Measurements from ENCODE around the gene AHRR. TPM values are rescaled to one million over a fixed set of nuclear protein-coding genes. Genes with fewer than 3 reads are reported as not detected.
"Not testable (repeated sequence)": the region's sequence is repeated elsewhere in the genome, so short reads cannot be mapped to it uniquely, and the experiment has no call there.

Gene AHRR
- total and polyA plus RNA-seq, 2 of the 4 experiments (the other 2 are of a cell fraction), result 15.6 to 37.1 TPM

DNA sequence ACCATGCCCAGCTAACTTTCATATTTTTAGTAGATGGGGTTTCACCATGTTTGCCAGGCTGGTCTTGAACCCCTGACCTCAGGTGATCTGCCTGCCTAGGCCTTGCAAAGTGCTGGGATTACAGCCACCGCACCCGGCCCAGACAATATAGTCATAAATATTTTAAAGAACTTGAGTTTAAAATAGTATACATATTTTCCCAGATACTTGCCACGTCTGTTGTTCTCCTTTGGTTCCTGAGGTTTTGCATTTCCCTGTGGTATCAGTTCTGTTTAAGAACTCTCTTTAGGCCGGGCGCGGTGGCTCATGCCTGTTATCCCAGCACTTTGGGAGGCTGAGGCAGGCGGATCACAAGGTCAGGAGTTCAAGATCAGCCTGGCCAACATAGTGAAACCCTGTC lies 63.1 kb downstream of the AHRR start:
- WGBS, 2 experiments (ENCODE audit: extremely low coverage in 2 of 2, insufficient read length in 1 of 2), result no CpG with 5 or more reads among the region's 7 CpGs
- BruUV-seq (replicated peaks); H3K56ac ChIP-seq (ENCODE audit: extremely low read depth, insufficient read depth, low read length): not testable (repeated sequence)

More for the DNA sequence above, 63.1 kb downstream of the AHRR start:
- H3K27ac ChIP-seq (ENCODE audit: insufficient read depth, low read length); H3K4me2 ChIP-seq (ENCODE audit: low read depth, low read length); H2BK15ac ChIP-seq (ENCODE audit: low read depth, low read length); H2BK120ac ChIP-seq (ENCODE audit: low read depth, low read length); H3K14ac ChIP-seq (replicated peaks; ENCODE audit: low read depth, low read length); H2AFZ ChIP-seq (replicated peaks; ENCODE audit: low read length, poor library complexity); POLR2A ChIA-PET (ENCODE audit: unreplicated experiment); H2AK5ac ChIP-seq (ENCODE audit: low read depth, low read length); H3K27me3 ChIP-seq (ENCODE audit: control insufficient read depth, insufficient read depth, low read length); intact Hi-C loops (cut with micrococcal nuclease); H4K91ac ChIP-seq (ENCODE audit: insufficient read depth, low read depth, low read length); H2BK5ac ChIP-seq (ENCODE audit: low read depth, low read length, poor library complexity, severe bottlenecking); H3K23ac ChIP-seq (ENCODE audit: low read depth, low read length); ATAC-seq (ENCODE audit: low read depth); H4K8ac ChIP-seq (ENCODE audit: low read depth in 2 of 2, low read length in 2 of 2); H4K5ac ChIP-seq (ENCODE audit: low read depth, low read length); H2BK20ac ChIP-seq (ENCODE audit: low read depth, low read length); DNase-seq; H3K4me3 ChIP-seq (ENCODE audit: insufficient read depth, low read depth, low read length); H4K20me1 ChIP-seq (ENCODE audit: insufficient read depth, low read length); H3K4ac ChIP-seq (ENCODE audit: low read depth, low read length); in situ Hi-C loops (cut with MboI; ENCODE audit: low sequenced_read_pairs); H3K9ac ChIP-seq (ENCODE audit: low read depth, low read length); H3K9me3 ChIP-seq (ENCODE audit: control insufficient read depth, insufficient read depth, low read length); H3K18ac ChIP-seq (ENCODE audit: low read depth, low read length); H2AK9ac ChIP-seq (replicated peaks; ENCODE audit: low read depth, low read length, poor library complexity); dilution Hi-C loops (cut with HindIII; ENCODE audit: low sequenced_read_pairs, unreplicated experiment): not testable (repeated sequence)
- H3K4me1 ChIP-seq (ENCODE audit: control insufficient read depth, insufficient read depth, low read length), result peaks cover 11% of the 10 kb centered on the region
- peaks cover 26 to 63% of the 10 kb centered on the region in 2 experiments; a peak in 3 of 4 replicates for H3K79me1 ChIP-seq (ENCODE audit: low read depth in 1 of 2, low read length in 2 of 2)
- peaks cover 11% of the 10 kb centered on the region for H3K9me1 ChIP-seq (ENCODE audit: insufficient read depth, low read length)
- CTCF ChIA-PET, result interaction anchor here (1.1 kb wide), 1 partner anchor 16 kb away, joined by 6 read pairs; no protein-coding TSS in a partner anchor
- H3K36me3 ChIP-seq (ENCODE audit: control insufficient read depth, insufficient read depth, low read length), result peaks cover 33% of the 10 kb centered on the region
